Measurements from ENCODE around the gene TMEM184A. TPM values are rescaled to one million over a fixed set of nuclear protein-coding genes. Genes with fewer than 3 reads are reported as not detected.

Gene TMEM184A
- total and polyA plus RNA-seq, 5 donors from 2014 or later, result 0.25 TPM; not detected in 4

- no peak for ATAC-seq (ENCODE audit: low read depth in 2 of 2)
- peak overlapping the region in 1 of 3 donors; percentile 32 for H3K27ac Mint-ChIP-seq
- Histone ChIP-seq H3K4me1 (ENCODE audit: control insufficient read depth, insufficient read depth, low read length, poor library complexity, severe bottlenecking) (peaks cover 26% of the 10 kb centered on the region), H3K27ac (ENCODE audit: insufficient read depth, low read length, poor library complexity, severe bottlenecking) (peak overlapping the region; percentile 47), H3K4me3 (ENCODE audit: low read depth, low read length) (no peak overlapping the region), H3K9me3 (ENCODE audit: control insufficient read depth in 2 of 2, low read length in 2 of 2) (no peaks in the 10 kb centered on the region), H3K27me3 (ENCODE audit: control insufficient read depth, insufficient read depth, low read length) (no peaks in the 10 kb centered on the region), H3K36me3 (ENCODE audit: control insufficient read depth, insufficient read depth, low read length) (peaks cover 28% of the 10 kb centered on the region)
- H3K4me1 Mint-ChIP-seq, result peaks cover 4 to 37% (median 12%) of the 10 kb centered on the region in 4 donors
- peaks cover 3% of the 10 kb centered on the region for H3K36me3 Mint-ChIP-seq
- H3K27me3 Mint-ChIP-seq, result peaks cover 5% of the 10 kb centered on the region
- peak overlapping the region in 1 of 4 donors; percentile 17 for H3K4me3 Mint-ChIP-seq
- DNase-seq, result no peak
- H3K9me3 Mint-ChIP-seq, result no peaks in the 10 kb centered on the region
These were observed 19.1 kb downstream of the TMEM184A start for GRCh38 chr7:1536743-1537534.

DNA sequence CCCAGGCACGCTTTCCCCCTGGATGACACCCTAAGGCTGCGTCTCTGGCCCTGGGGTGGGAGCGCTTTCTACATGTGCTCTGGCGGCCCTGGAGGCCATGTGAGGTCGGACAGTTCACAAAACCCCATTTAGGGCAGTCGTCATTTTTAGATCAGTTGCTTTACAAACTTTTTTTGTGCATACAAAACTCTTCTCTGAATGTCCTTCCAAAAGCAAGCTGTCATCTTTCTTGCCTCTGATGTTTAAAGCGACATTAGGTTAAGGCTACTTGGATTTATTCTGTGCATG lies 19.6 kb downstream of the TMEM184A start:
- peaks cover 4 to 41% (median 15%) of the 10 kb centered on the region in 4 donors for H3K4me1 Mint-ChIP-seq
- no peak for DNase-seq
- no peak overlapping the region for H3K27ac Mint-ChIP-seq
- H3K9me3 ChIP-seq (ENCODE audit: control insufficient read depth in 2 of 2, low read length in 2 of 2), result no peaks in the 10 kb centered on the region
- peak overlapping the region in 2 of 4 donors; percentile 17 to 29 for H3K4me3 Mint-ChIP-seq
- H3K27me3 ChIP-seq (ENCODE audit: control insufficient read depth, insufficient read depth, low read length), result no peaks in the 10 kb centered on the region
- H3K27ac ChIP-seq (ENCODE audit: insufficient read depth, low read length, poor library complexity, severe bottlenecking), result no peak overlapping the region
- ATAC-seq (ENCODE audit: low read depth in 2 of 2), result no peak
- H3K9me3 Mint-ChIP-seq, result no peaks in the 10 kb centered on the region
- peaks cover 11% of the 10 kb centered on the region for H3K27me3 Mint-ChIP-seq
- peaks cover 32% of the 10 kb centered on the region for H3K4me1 ChIP-seq (ENCODE audit: control insufficient read depth, insufficient read depth, low read length, poor library complexity, severe bottlenecking)
- H3K36me3 ChIP-seq (ENCODE audit: control insufficient read depth, insufficient read depth, low read length), result peaks cover 25% of the 10 kb centered on the region
- H3K36me3 Mint-ChIP-seq, result peaks cover 3% of the 10 kb centered on the region
- no peak overlapping the region for H3K4me3 ChIP-seq (ENCODE audit: low read depth, low read length)

DNA sequence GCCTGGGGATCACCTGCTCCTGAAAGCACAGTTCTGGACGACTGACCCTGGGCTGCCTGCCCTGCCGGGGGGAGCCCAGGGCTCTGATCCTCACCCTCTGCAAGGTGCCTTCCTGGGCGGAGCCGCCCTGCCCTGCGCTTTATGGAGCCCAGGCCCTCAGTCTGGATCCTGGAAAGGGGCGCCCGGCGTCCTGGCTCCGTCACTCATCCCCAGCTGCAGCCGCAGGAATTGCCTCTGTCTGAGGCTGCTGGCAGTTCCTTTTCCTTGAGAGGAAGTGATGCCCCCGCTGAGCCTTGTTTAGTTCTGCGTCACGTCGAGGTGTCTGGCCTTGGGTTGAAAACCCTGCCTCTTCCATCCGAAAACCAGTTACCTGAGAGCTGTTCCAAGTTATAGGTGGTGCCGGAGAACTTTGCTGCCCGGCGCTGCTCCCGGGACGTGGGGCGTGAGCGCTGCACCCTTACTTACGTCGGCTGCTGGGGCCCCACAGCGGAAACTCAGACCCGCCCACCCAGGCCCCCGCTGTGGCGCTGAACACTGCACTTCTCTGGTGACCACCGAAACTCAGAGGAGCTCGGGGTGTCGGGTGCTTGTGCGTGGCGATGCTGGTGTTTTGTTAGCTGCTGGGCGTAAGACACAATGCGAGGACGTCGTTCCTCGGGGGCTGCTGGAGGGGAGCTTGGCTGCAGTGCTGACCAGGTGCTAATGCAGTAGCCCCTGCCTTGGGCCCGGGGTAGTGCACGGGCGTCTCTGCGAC lies 20.1 kb downstream of the TMEM184A start:
- Mint-ChIP-seq H3K9me3 (no peaks in the 10 kb centered on the region), H3K4me1 (peaks cover 4 to 42% (median 15%) of the 10 kb centered on the region in 4 donors), H3K27me3 (peaks cover 12% of the 10 kb centered on the region), H3K27ac (no peak overlapping the region), H3K4me3 (peak overlapping the region in 2 of 4 donors; percentile 17 to 29), H3K36me3 (peaks cover 3% of the 10 kb centered on the region)
- ATAC-seq (ENCODE audit: low read depth in 2 of 2) (no peak), DNase-seq (no peak)
- Histone ChIP-seq H3K36me3 (ENCODE audit: control insufficient read depth, insufficient read depth, low read length) (peaks cover 23% of the 10 kb centered on the region), H3K27me3 (ENCODE audit: control insufficient read depth, insufficient read depth, low read length) (no peaks in the 10 kb centered on the region), H3K9me3 (ENCODE audit: control insufficient read depth in 2 of 2, low read length in 2 of 2) (no peaks in the 10 kb centered on the region), H3K27ac (ENCODE audit: insufficient read depth, low read length, poor library complexity, severe bottlenecking) (no peak overlapping the region), H3K4me3 (ENCODE audit: low read depth, low read length) (no peak overlapping the region), H3K4me1 (ENCODE audit: control insufficient read depth, insufficient read depth, low read length, poor library complexity, severe bottlenecking) (peaks cover 34% of the 10 kb centered on the region)

DNA sequence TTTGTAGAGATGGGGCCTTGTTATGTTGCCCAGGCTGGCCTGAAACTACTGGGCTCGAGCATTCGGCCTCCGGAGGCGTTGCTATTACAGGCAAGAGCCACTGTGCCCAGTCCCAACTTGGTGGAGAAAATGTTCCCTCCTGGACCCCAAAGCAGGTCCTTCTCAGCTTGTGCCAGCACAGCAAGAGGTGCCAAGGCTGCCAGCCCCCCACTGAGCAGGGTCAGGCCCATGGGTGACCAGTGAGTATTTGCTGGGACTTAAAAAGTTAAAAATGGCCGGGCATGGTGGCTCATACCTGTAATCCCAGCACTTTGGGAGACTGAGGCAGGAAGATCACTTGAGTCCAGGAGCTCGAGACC lies 20.9 kb downstream of the TMEM184A start:
- Histone ChIP-seq H3K4me3 (ENCODE audit: low read depth, low read length) (no peak overlapping the region), H3K4me1 (ENCODE audit: control insufficient read depth, insufficient read depth, low read length, poor library complexity, severe bottlenecking) (peaks cover 34% of the 10 kb centered on the region), H3K36me3 (ENCODE audit: control insufficient read depth, insufficient read depth, low read length) (peaks cover 17% of the 10 kb centered on the region), H3K27me3 (ENCODE audit: control insufficient read depth, insufficient read depth, low read length) (no peaks in the 10 kb centered on the region), H3K27ac (ENCODE audit: insufficient read depth, low read length, poor library complexity, severe bottlenecking) (no peak overlapping the region), H3K9me3 (ENCODE audit: control insufficient read depth in 2 of 2, low read length in 2 of 2) (no peaks in the 10 kb centered on the region)
- H3K9me3 Mint-ChIP-seq, result no peaks in the 10 kb centered on the region
- DNase-seq (no peak), ATAC-seq (ENCODE audit: low read depth in 2 of 2) (no peak)
- no peak overlapping the region for H3K27ac Mint-ChIP-seq
- peak overlapping the region in 1 of 4 donors; percentile 71 for H3K4me3 Mint-ChIP-seq
- H3K27me3 Mint-ChIP-seq, result peaks cover 15% of the 10 kb centered on the region
- peaks cover 3% of the 10 kb centered on the region for H3K36me3 Mint-ChIP-seq
- H3K4me1 Mint-ChIP-seq, result peaks cover 4 to 44% (median 15%) of the 10 kb centered on the region in 4 donors

DNA sequence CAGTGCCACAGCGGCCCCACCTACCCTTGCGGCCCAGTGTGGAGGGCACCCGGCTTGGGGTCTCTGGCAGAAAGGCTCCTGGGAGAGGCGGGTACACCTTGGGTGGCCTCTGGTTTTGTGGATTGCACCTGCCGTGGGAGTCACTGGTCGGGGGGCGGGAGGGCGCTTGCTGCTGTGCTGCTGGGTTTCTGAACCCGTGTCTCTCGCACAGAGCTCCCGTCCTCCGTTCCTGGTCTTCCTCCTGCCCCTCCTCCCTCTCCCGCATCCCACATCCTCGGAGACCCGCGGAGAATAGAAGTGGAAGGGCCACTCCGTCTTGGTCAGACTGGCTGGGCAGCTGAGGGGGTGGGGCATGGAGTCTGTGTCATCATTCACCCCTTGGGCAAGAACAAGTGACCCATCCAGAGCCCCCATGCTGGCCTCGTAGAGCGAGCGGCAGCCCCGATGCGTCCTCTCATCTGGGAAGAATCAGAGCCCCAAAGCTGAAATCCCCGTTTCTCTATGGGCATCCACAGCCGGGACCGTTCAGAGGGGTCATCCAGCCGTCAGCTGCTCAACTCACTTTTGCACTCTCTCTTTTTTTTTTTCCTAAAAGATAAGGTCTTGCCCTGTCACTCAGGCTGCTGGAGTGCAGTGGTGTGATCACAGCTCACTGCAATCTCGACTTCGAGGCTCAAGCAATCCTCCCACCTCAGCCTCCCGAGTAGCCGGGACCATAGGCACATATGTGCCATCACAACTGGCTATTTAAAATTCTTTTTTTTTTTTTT lies 21.5 kb downstream of the TMEM184A start:
- Histone ChIP-seq H3K4me1 (ENCODE audit: control insufficient read depth, insufficient read depth, low read length, poor library complexity, severe bottlenecking) (peaks cover 38% of the 10 kb centered on the region), H3K36me3 (ENCODE audit: control insufficient read depth, insufficient read depth, low read length) (peaks cover 11% of the 10 kb centered on the region), H3K27me3 (ENCODE audit: control insufficient read depth, insufficient read depth, low read length) (no peaks in the 10 kb centered on the region), H3K9me3 (ENCODE audit: control insufficient read depth in 2 of 2, low read length in 2 of 2) (no peaks in the 10 kb centered on the region), H3K4me3 (ENCODE audit: low read depth, low read length) (no peak overlapping the region), H3K27ac (ENCODE audit: insufficient read depth, low read length, poor library complexity, severe bottlenecking) (no peak overlapping the region)
- no peak for ATAC-seq (ENCODE audit: low read depth in 2 of 2)
- Mint-ChIP-seq H3K9me3 (no peaks in the 10 kb centered on the region), H3K27ac (no peak overlapping the region), H3K27me3 (peaks cover 18% of the 10 kb centered on the region), H3K4me1 (peaks cover 4 to 45% (median 15%) of the 10 kb centered on the region in 4 donors), H3K4me3 (peak overlapping the region in 2 of 4 donors; percentile 32 to 71), H3K36me3 (peaks cover 3% of the 10 kb centered on the region)
- DNase-seq, result no peak

GRCh38 chr7:1533547-1534329 lies 22.3 kb downstream of the TMEM184A start:
- no peaks in the 10 kb centered on the region for H3K9me3 Mint-ChIP-seq
- no peak for ATAC-seq (ENCODE audit: low read depth in 2 of 2)
- H3K4me3 Mint-ChIP-seq, result peak overlapping the region; percentile 85 to 99 (median 93)
- H3K4me3 ChIP-seq (ENCODE audit: low read depth, low read length), result no peak overlapping the region
- peaks cover 4 to 44% (median 15%) of the 10 kb centered on the region in 4 donors for H3K4me1 Mint-ChIP-seq
- H3K27me3 ChIP-seq (ENCODE audit: control insufficient read depth, insufficient read depth, low read length), result no peaks in the 10 kb centered on the region
- H3K27me3 Mint-ChIP-seq, result peaks cover 20% of the 10 kb centered on the region
- DNase-seq, result peak in 1 of 3 donors; percentile 46
- peak overlapping the region; percentile 95 for H3K27ac ChIP-seq (ENCODE audit: insufficient read depth, low read length, poor library complexity, severe bottlenecking)
- H3K9me3 ChIP-seq (ENCODE audit: control insufficient read depth in 2 of 2, low read length in 2 of 2), result no peaks in the 10 kb centered on the region
- peaks cover 38% of the 10 kb centered on the region for H3K4me1 ChIP-seq (ENCODE audit: control insufficient read depth, insufficient read depth, low read length, poor library complexity, severe bottlenecking)
- peak overlapping the region; percentile 95 to 98 (median 96) for H3K27ac Mint-ChIP-seq
- peaks cover 3% of the 10 kb centered on the region for H3K36me3 Mint-ChIP-seq
- H3K36me3 ChIP-seq (ENCODE audit: control insufficient read depth, insufficient read depth, low read length), result peaks cover 3% of the 10 kb centered on the region

GRCh38 chr7:1533255-1533546 lies 22.8 kb downstream of the TMEM184A start:
- Histone ChIP-seq H3K4me3 (ENCODE audit: low read depth, low read length) (peak overlapping the region; percentile 85), H3K27me3 (ENCODE audit: control insufficient read depth, insufficient read depth, low read length) (no peaks in the 10 kb centered on the region), H3K36me3 (ENCODE audit: control insufficient read depth, insufficient read depth, low read length) (peaks cover 3% of the 10 kb centered on the region), H3K4me1 (ENCODE audit: control insufficient read depth, insufficient read depth, low read length, poor library complexity, severe bottlenecking) (peaks cover 38% of the 10 kb centered on the region), H3K27ac (ENCODE audit: insufficient read depth, low read length, poor library complexity, severe bottlenecking) (peak overlapping the region; percentile 95), H3K9me3 (ENCODE audit: control insufficient read depth in 2 of 2, low read length in 2 of 2) (no peaks in the 10 kb centered on the region)
- H3K9me3 Mint-ChIP-seq, result no peaks in the 10 kb centered on the region
- peak overlapping the region; percentile 95 to 98 (median 96) for H3K27ac Mint-ChIP-seq
- DNase-seq (no peak), ATAC-seq (ENCODE audit: low read depth in 2 of 2) (no peak)
- H3K4me3 Mint-ChIP-seq, result peak overlapping the region; percentile 85 to 99 (median 93)
- peaks cover 3% of the 10 kb centered on the region for H3K36me3 Mint-ChIP-seq
- H3K4me1 Mint-ChIP-seq, result peaks cover 4 to 44% (median 15%) of the 10 kb centered on the region in 4 donors
- H3K27me3 Mint-ChIP-seq, result peaks cover 22% of the 10 kb centered on the region
